Naive thymus-derived CD4-positive, alpha-beta T cell (primary cell): ENCODE measurements around the gene RBP4. TPM values are rescaled to one million over a fixed set of nuclear protein-coding genes. Genes with fewer than 3 reads are reported as not detected.

ENCODE experiments used
- ATAC-seq: fragments of 150-1000 bp; cut with Tn5 transposase; 2 replicates; pipeline ENCODE4 v1.10.0; 2021; ENCODE audit warnings: mild to moderate bottlenecking, moderate library complexity
- CTCF ChIA-PET: fragments of 350-600 bp; sonication (Branson Sonifier 250); formaldehyde crosslinking; loops from one replicate; lab custom pipeline; 2021; ENCODE audit warnings: antibody characterized with exemption; lab: Charles Lee
- POLR2A ChIA-PET: fragments of 350-600 bp; sonication (Branson Sonifier 250); formaldehyde crosslinking; loops from one replicate; lab custom pipeline; 2021; ENCODE audit warnings: antibody characterized with exemption, inconsistent platforms; lab: Charles Lee
- DNase-seq, 9 donors: peaks; one replicate each; pipeline versions ENCODE4 v3.0.0 to v3.0.0-alpha.2; 2020 to 2022; ENCODE audit warnings: mixed read lengths in 1 of 9
- H3K27ac ChIP-seq: one replicate; pipeline ENCODE4 v1.7.0; 2013; ENCODE audit warnings: mild to moderate bottlenecking, low read depth, low read length, moderate library complexity
- H3K27me3 ChIP-seq, 2 donors: one replicate each; pipeline ENCODE4 v1.7.0; 2013; ENCODE audit warnings: low read length in 2 of 2, mild to moderate bottlenecking in 2 of 2, moderate library complexity in 2 of 2; ENCODE audit not compliant: control insufficient read depth in 2 of 2, insufficient read depth in 2 of 2
- H3K36me3 ChIP-seq, 3 experiments: 1 replicate in 2 of 3; 2 replicates in 1 of 3; pipeline ENCODE4 v1.7.0; 2013; ENCODE audit warnings: low read length in 3 of 3, mild to moderate bottlenecking in 3 of 3, moderate library complexity in 1 of 3; ENCODE audit not compliant: insufficient read depth in 3 of 3, control insufficient read depth in 2 of 3
- H3K4me1 ChIP-seq, 2 donors: one replicate each; pipeline ENCODE4 v1.7.0; 2013; ENCODE audit warnings: low read length in 2 of 2, mild to moderate bottlenecking in 2 of 2, moderate library complexity in 1 of 2; ENCODE audit not compliant: control insufficient read depth in 2 of 2, insufficient read depth in 2 of 2
- H3K4me3 ChIP-seq: 2 replicates; pipeline ENCODE4 v1.7.0; 2013; ENCODE audit warnings: mild to moderate bottlenecking, low read length
- H3K9me3 ChIP-seq, 3 experiments: 1 replicate in 2 of 3; 2 replicates in 1 of 3; pipeline ENCODE4 v1.7.0; 2013; ENCODE audit warnings: low read length in 3 of 3; ENCODE audit not compliant: control insufficient read depth in 2 of 3
- H3K27ac Mint-ChIP-seq, 9 donors: one replicate each; pipeline ENCODE4 v1.8.0; 2020 to 2022; ENCODE audit warnings: mixed read lengths in 9 of 9, mild to moderate bottlenecking in 8 of 9, moderate library complexity in 5 of 9, inconsistent platforms in 2 of 9
- H3K27me3 Mint-ChIP-seq, 5 donors: one replicate each; pipeline ENCODE4 v1.8.0; 2021 to 2022; ENCODE audit warnings: mixed read lengths in 5 of 5, mild to moderate bottlenecking in 1 of 5
- H3K36me3 Mint-ChIP-seq, 5 donors: one replicate each; pipeline ENCODE4 v1.8.0; 2020 to 2022; ENCODE audit warnings: mixed read lengths in 5 of 5, mild to moderate bottlenecking in 3 of 5, inconsistent platforms in 1 of 5
- H3K4me1 Mint-ChIP-seq, 7 donors: one replicate each; pipeline ENCODE4 v1.8.0; 2020 to 2022; ENCODE audit warnings: mixed read lengths in 7 of 7, mild to moderate bottlenecking in 3 of 7, inconsistent platforms in 1 of 7
- H3K4me3 Mint-ChIP-seq, 10 donors: one replicate each; pipeline ENCODE4 v1.8.0; 2020 to 2022; ENCODE audit warnings: mild to moderate bottlenecking in 10 of 10, mixed read lengths in 10 of 10, moderate library complexity in 6 of 10, inconsistent platforms in 2 of 10
- H3K9me3 Mint-ChIP-seq, 11 donors: one replicate each; pipeline ENCODE4 v1.8.0; 2020 to 2022; ENCODE audit warnings: mixed read lengths in 11 of 11, mild to moderate bottlenecking in 4 of 11, inconsistent platforms in 1 of 11, moderate library complexity in 1 of 11
- intact Hi-C, 2 donors: fragments of 100-400 bp; cut with micrococcal nuclease; formaldehyde crosslinking; loops; one replicate each; pipeline ENCODE4 v1.15.1; 2023
- polyA plus RNA-seq, 2 donors: library from polyadenylated mRNA; unstranded; fragments of 300-500 nt; fragmentation: Illumina TruSeq; gene quantifications; one replicate each; pipeline ENCODE4 v1.2.3, GENCODE V29; 2021
- total RNA-seq, 6 experiments: library from RNA in 5 of 6; stranded (reverse) in 5 of 6; gene quantifications; 1 replicate in 5 of 6; 2 replicates in 1 of 6; pipeline ENCODE4 v1.2.3 and lab custom pipeline; 2021 to 2026

The RBP4 gene
- total and polyA plus RNA-seq, 7 experiments from 2014 or later, result not detected

DNA sequence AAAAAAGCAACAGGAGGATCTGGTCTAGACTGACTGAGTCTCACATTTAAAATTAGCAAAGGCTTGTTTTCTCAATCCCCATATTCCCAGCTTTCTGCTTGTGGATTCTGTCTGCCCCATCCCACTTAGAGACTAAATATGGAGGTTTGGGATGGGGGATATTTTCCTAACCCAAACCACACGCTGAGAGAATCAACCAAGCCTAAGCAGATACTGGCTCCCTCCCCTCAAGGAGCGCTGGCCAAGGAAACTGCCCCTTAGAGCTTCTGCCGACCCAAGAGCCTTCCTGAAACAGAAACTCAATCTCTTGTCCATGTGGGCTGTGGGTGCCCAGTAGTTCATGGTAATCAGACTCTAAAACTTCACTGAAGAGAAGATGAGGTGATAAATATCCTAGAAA is 30.7 kb downstream of the RBP4 start:
- no peak for DNase-seq
- peaks cover 54 to 76% (median 66%) of the 10 kb centered on the region in 5 donors for H3K27me3 Mint-ChIP-seq
- CTCF ChIA-PET, result no interaction called here

DNA sequence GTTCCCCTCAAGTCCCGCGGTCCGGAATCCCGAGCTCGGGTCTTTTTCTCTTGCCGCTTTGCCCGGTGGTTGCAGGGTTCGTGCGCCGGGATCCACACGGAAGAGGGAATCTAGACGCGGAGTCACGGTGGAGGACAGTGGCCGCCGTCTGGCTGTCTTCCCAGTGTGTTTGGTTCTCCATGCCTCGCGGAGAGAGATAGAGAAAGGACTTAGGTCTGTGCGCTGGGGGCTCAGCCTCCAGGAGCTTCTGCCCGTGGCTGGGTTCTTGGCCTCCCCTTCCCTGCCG is 33.0 kb downstream of the RBP4 start:
- DNase-seq (no peak), ATAC-seq (no peak)
- Mint-ChIP-seq H3K4me1 (peaks cover 0 to 13% (median 5%) of the 10 kb centered on the region in 7 donors), H3K27ac (no peak overlapping the region), H3K9me3 (no peaks in the 10 kb centered on the region), H3K4me3 (no peak overlapping the region), H3K36me3 (no peaks in the 10 kb centered on the region), H3K27me3 (peaks cover 53 to 75% (median 56%) of the 10 kb centered on the region in 5 donors)
- intact Hi-C loops, result no loop called here
- H3K9me3 ChIP-seq, result no peaks in the 10 kb centered on the region
- no peak overlapping the region for H3K4me3 ChIP-seq
- H3K36me3 ChIP-seq, result no peaks in the 10 kb centered on the region
- POLR2A ChIA-PET, result no interaction called here
- no peaks in the 10 kb centered on the region for H3K4me1 ChIP-seq
- CTCF ChIA-PET, result interaction anchor here (1.1 kb wide), 1 partner anchor 13 kb away, joined by 3 read pairs; no protein-coding TSS in a partner anchor
- no peak overlapping the region for H3K27ac ChIP-seq
- peaks cover 1 to 4% of the 10 kb centered on the region in 2 donors for H3K27me3 ChIP-seq

More for the DNA sequence above, 30.7 kb downstream of the RBP4 start:
- H3K36me3 ChIP-seq, result no peaks in the 10 kb centered on the region
- no peak overlapping the region for H3K4me3 Mint-ChIP-seq
- no peak overlapping the region for H3K27ac ChIP-seq
- H3K27ac Mint-ChIP-seq, result no peak overlapping the region
- intact Hi-C loops, result no loop called here
- peaks cover 5 to 18% (median 12%) of the 10 kb centered on the region in 7 donors for H3K4me1 Mint-ChIP-seq
- H3K9me3 ChIP-seq, result no peaks in the 10 kb centered on the region
- H3K27me3 ChIP-seq, result peaks cover 3 to 4% of the 10 kb centered on the region in 2 donors
- no peak for ATAC-seq
- POLR2A ChIA-PET, result no interaction called here
- H3K36me3 Mint-ChIP-seq, result no peaks in the 10 kb centered on the region
- H3K4me1 ChIP-seq, result no peaks in the 10 kb centered on the region
- H3K9me3 Mint-ChIP-seq, result no peaks in the 10 kb centered on the region
- H3K4me3 ChIP-seq, result no peak overlapping the region

DNA sequence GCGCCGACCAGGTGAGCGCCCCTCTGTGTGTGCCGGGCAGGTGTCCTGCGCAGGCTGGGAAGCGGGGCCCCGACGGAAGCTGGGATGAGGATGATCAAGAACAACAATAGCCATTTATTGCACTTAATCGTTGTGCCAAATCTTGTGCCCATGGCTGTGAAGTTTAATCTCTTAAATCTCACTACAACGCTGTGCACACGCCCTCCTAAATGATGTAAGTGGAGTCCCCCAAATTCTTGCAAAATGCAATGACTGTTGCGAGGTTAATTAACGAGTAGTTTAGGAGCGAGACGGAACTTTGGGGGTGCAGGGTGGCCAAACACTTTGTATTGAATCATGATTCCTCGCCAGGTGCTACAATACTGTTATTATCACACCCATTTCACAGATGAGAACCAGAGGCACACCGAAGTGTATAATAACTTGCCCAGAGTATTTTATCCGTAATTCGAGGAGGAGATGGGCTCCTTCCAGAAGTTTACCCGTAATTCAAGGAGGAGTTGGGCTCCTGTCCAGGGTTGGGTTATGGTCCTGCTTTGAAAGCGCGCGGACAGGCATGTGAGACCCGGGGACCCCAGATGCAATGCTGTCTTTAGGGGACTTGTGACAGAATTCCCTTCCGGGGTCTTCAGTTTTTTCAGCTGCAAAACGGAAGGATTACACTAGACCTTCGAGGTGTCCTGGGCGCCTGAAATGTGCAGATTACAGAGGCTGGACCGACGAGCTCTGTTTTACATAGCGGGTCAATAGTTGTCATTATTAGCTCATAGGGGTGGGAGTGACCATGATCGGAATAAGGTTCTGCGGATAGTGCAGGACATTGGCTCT is 33.5 kb downstream of the RBP4 start:
- Histone ChIP-seq H3K9me3 (no peaks in the 10 kb centered on the region), H3K27me3 (peaks cover 0 to 3% of the 10 kb centered on the region in 2 donors), H3K36me3 (no peaks in the 10 kb centered on the region), H3K27ac (no peak overlapping the region), H3K4me1 (no peaks in the 10 kb centered on the region), H3K4me3 (no peak overlapping the region)
- CTCF ChIA-PET, result interaction anchor here (1.1 kb wide), 1 partner anchor 13 kb away, joined by 3 read pairs; no protein-coding TSS in a partner anchor
- Mint-ChIP-seq H3K4me1 (peaks cover 0 to 8% (median 3%) of the 10 kb centered on the region in 7 donors), H3K4me3 (peak overlapping the region in 1 of 10 donors; percentile 33), H3K9me3 (no peaks in the 10 kb centered on the region), H3K27me3 (peaks cover 49 to 69% (median 56%) of the 10 kb centered on the region in 5 donors), H3K27ac (no peak overlapping the region), H3K36me3 (no peaks in the 10 kb centered on the region)
- ATAC-seq (no peak), DNase-seq (no peak)
- intact Hi-C loops, result no loop called here
- POLR2A ChIA-PET, result no interaction called here

DNA sequence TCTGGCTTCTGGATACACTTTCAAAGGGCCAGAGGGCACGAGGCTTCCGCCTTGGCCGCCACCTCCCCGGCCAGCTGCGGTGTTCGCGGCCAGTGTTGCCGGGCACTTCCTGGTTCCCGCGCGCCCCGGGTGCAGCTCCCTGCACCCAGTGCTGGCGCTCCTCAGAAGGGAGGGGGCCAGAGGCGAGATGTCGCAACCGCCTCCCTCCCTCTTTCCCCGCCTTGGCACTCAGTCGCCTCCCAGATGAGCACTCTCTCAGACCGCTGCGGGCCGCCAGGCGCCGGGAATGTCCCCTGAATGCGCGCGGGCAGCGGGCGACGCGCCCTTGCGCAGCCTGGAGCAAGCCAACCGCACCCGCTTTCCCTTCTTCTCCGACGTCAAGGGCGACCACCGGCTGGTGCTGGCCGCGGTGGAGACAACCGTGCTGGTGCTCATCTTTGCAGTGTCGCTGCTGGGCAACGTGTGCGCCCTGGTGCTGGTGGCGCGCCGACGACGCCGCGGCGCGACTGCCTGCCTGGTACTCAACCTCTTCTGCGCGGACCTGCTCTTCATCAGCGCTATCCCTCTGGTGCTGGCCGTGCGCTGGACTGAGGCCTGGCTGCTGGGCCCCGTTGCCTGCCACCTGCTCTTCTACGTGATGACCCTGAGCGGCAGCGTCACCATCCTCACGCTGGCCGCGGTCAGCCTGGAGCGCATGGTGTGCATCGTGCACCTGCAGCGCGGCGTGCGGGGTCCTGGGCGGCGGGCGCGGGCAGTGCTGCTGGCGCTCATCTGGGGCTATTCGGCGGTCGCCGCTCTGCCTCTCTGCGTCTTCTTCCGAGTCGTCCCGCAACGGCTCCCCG is 34.4 kb downstream of the RBP4 start, which contains the start of gene FFAR4:
FFAR4 (plus strand) TSS at position 231 of the 842 bp plus-strand sequence; CDS start at position 287, 56 bp downstream.
- intact Hi-C loops, result no loop called here
- H3K4me3 ChIP-seq, result no peak within 1 kb of the TSS
- DNase-seq (no peak), ATAC-seq (peak; percentile 31)
- ChIA-PET CTCF (no interaction called here), POLR2A (no interaction called here)
- Mint-ChIP-seq H3K27me3 (peaks cover 42 to 62% (median 49%) of the 10 kb centered on the region in 5 donors), H3K4me1 (peaks cover 0 to 8% (median 0%) of the 10 kb centered on the region in 7 donors), H3K36me3 (no peaks in the 10 kb centered on the region), H3K9me3 (no peaks in the 10 kb centered on the region), H3K4me3 (peak within 1 kb of the TSS in 1 of 10 donors; percentile 33), H3K27ac (no peak within 1 kb of the TSS)
- no peak within 1 kb of the TSS for H3K27ac ChIP-seq
- no peaks in the 10 kb centered on the region for H3K4me1 ChIP-seq
- no peaks in the 10 kb centered on the region for H3K9me3 ChIP-seq
- no peaks in the 10 kb centered on the region for H3K27me3 ChIP-seq
- no peaks in the 10 kb centered on the region for H3K36me3 ChIP-seq

DNA sequence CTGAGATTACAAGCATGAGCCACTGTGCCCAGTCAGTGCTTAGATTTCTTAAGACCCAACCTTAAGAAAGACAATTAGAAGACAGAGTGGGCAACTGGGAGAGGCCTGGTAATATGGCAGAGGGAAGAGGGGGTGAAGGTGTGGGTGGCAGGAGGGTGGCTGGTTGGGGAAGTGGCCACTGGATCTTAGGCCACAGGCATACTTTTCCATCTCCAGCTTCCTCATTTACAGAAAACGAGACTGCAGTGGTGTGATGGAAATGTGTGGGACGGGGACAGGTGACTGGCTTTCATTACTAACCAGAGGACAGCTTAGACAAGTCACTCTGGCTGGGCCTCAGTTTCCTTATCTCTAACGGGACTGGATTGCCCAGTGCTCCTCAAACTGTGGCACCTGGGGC is 35.6 kb downstream of the RBP4 start:
- Histone ChIP-seq H3K27me3 (no peaks in the 10 kb centered on the region), H3K36me3 (no peaks in the 10 kb centered on the region), H3K4me1 (no peaks in the 10 kb centered on the region), H3K4me3 (no peak overlapping the region), H3K9me3 (no peaks in the 10 kb centered on the region), H3K27ac (no peak overlapping the region)
- H3K27ac Mint-ChIP-seq, result no peak overlapping the region
- H3K4me1 Mint-ChIP-seq, result peaks cover 0 to 8% (median 0%) of the 10 kb centered on the region in 7 donors
- ATAC-seq (no peak), DNase-seq (no peak)
- POLR2A ChIA-PET, result no interaction called here
- no peak overlapping the region for H3K4me3 Mint-ChIP-seq
- intact Hi-C loops, result no loop called here
- no peaks in the 10 kb centered on the region for H3K9me3 Mint-ChIP-seq
- peaks cover 43 to 56% (median 48%) of the 10 kb centered on the region in 5 donors for H3K27me3 Mint-ChIP-seq
- CTCF ChIA-PET, result no interaction called here
- H3K36me3 Mint-ChIP-seq, result no peaks in the 10 kb centered on the region

DNA sequence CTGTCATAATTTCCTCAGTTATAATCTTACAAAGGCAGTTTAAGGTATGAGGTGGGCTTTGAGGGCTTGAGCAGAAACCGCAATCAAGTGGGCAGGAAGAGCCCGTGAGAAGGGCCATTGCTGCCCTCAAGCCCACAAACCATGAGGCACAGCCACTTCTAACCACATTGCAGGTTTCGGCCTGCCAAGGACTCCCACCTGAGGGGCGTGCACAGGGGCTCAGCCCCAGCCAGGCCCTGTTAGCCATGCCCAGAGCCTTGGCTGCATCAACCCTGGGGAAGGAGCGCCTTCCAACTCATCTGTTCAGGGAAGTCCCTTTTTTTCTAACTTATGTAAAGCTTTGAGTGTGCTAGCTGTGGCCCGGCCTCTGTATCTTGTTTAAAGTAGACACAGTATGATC is 40.5 kb downstream of the RBP4 start:
- CTCF ChIA-PET, result no interaction called here
- Histone ChIP-seq H3K36me3 (no peaks in the 10 kb centered on the region), H3K9me3 (no peaks in the 10 kb centered on the region), H3K4me3 (no peak overlapping the region), H3K27me3 (no peaks in the 10 kb centered on the region), H3K27ac (no peak overlapping the region), H3K4me1 (no peaks in the 10 kb centered on the region)
- peaks cover 11 to 30% (median 16%) of the 10 kb centered on the region in 5 donors for H3K27me3 Mint-ChIP-seq
- DNase-seq (no peak), ATAC-seq (no peak)
- H3K4me3 Mint-ChIP-seq, result no peak overlapping the region
- H3K27ac Mint-ChIP-seq, result no peak overlapping the region
- H3K9me3 Mint-ChIP-seq, result no peaks in the 10 kb centered on the region
- H3K36me3 Mint-ChIP-seq, result no peaks in the 10 kb centered on the region
- POLR2A ChIA-PET, result no interaction called here
- intact Hi-C loops, result no loop called here
- H3K4me1 Mint-ChIP-seq, result peaks cover 0 to 2% (median 0%) of the 10 kb centered on the region in 7 donors
